ENCODE data around the gene ZNF423.

ZNF423 gene

DNA sequence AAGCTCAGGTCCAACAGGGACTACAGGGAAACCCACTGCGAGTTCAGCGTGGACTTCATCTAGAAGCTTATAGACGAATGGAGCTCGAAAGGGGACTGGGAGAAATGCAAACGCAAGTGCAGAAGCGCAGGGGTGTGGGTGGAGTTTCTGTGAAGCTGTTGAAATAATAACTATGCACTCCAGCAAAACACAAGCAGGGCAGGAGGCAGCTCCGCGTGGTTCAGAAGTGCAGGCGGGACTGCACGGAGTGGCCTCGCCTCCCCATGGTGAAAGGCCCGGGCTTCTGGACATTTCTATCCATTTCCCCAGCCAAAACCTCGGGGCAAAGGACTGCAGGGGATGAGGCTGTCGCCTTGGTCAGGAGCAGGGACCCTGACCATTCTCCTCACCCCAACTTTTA, 74.5 kb downstream of the ZNF423 start:
- Histone ChIP-seq H3K4me3 (ENCODE audit: low read length) (no peak overlapping the region), H3K27ac (ENCODE audit: low read depth, low read length) (no peak overlapping the region), H3K36me3 (ENCODE audit: control insufficient read depth, insufficient read depth, low read length) (no peaks in the 10 kb centered on the region), H3K4me1 (ENCODE audit: control insufficient read depth, insufficient read depth, low read length) (no peaks in the 10 kb centered on the region), H3K9ac (ENCODE audit: low read length) (no peak overlapping the region), H3K27me3 (ENCODE audit: control insufficient read depth, insufficient read depth, low read length) (no peaks in the 10 kb centered on the region)

DNA sequence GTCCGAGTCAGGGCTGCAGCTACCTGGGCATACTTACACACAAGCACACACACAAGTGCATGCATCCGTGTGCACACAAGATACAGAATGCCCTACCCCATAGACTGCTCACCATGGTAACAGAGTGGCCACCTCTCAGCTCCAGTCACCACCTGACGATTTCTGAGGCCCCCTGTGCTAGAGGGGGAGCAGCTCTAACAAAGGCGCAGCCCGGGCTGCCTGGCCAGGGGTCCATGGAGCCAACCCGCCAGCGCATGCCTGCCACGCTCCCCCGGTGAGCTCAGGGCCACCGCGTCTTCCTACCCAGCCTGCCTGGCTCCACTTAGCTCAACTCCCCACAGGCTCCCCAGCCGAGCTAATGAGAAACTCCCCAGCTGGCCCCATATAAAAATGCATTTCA, 75.5 kb downstream of the ZNF423 start:
- H3K4me3 ChIP-seq (ENCODE audit: low read length) = no peak overlapping the region
- H3K27ac ChIP-seq (ENCODE audit: low read depth, low read length) = no peak overlapping the region
- no peak overlapping the region for H3K9ac ChIP-seq (ENCODE audit: low read length)
- no peaks in the 10 kb centered on the region for H3K27me3 ChIP-seq (ENCODE audit: control insufficient read depth, insufficient read depth, low read length)
- H3K4me1 ChIP-seq (ENCODE audit: control insufficient read depth, insufficient read depth, low read length) = no peaks in the 10 kb centered on the region
- no peaks in the 10 kb centered on the region for H3K36me3 ChIP-seq (ENCODE audit: control insufficient read depth, insufficient read depth, low read length)

GRCh38 chr16:49779979-49780378, 75.9 kb downstream of the ZNF423 start:
- Histone ChIP-seq H3K36me3 (ENCODE audit: control insufficient read depth, insufficient read depth, low read length) (no peaks in the 10 kb centered on the region), H3K4me1 (ENCODE audit: control insufficient read depth, insufficient read depth, low read length) (no peaks in the 10 kb centered on the region)

DNA sequence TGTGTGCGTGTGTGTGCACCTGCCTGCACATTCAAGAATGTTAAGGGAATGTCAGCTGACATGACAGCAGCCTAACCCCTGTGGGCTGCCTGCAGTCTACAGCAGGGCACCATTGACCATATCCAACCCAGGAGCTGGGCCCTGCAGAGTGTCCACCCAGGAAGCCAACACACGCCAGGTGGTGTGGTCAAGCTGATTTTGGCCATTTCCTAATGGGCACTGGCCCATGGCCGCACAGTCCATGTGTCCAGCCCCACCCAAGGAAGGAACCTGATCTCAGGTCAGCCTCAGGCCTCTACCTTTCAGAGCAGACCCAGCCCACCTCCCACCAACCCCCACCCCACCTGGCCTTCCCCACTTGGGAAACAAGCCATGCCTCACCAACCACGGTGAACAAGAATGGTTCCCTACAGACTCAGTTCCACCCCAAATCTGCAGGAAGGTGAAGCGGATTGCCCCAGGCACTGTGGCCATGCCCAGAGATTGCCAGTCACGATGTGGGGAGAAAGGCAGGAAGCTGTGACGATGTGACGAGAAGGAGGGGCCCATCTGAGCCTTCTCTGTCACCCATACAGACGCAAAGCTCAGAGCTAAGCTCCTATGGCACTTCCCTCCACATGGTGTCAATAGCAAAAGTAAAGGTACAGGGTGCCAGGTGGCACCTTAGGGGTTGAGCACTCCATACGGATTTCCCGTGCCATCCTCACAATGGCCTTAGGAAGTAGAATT, 77.5 kb downstream of the ZNF423 start:
- Histone ChIP-seq H3K4me1 (ENCODE audit: control insufficient read depth, insufficient read depth, low read length) (no peaks in the 10 kb centered on the region), H3K4me3 (ENCODE audit: low read length) (no peak overlapping the region), H3K9ac (ENCODE audit: low read length) (no peak overlapping the region), H3K27me3 (ENCODE audit: control insufficient read depth, insufficient read depth, low read length) (no peaks in the 10 kb centered on the region), H3K27ac (ENCODE audit: low read depth, low read length) (no peak overlapping the region), H3K36me3 (ENCODE audit: control insufficient read depth, insufficient read depth, low read length) (no peaks in the 10 kb centered on the region)

More at GRCh38 chr16:49779979-49780378, 75.9 kb downstream of the ZNF423 start:
- Histone ChIP-seq H3K27ac (ENCODE audit: low read depth, low read length) (no peak overlapping the region), H3K9ac (ENCODE audit: low read length) (no peak overlapping the region), H3K27me3 (ENCODE audit: control insufficient read depth, insufficient read depth, low read length) (no peaks in the 10 kb centered on the region), H3K4me3 (ENCODE audit: low read length) (no peak overlapping the region)

DNA sequence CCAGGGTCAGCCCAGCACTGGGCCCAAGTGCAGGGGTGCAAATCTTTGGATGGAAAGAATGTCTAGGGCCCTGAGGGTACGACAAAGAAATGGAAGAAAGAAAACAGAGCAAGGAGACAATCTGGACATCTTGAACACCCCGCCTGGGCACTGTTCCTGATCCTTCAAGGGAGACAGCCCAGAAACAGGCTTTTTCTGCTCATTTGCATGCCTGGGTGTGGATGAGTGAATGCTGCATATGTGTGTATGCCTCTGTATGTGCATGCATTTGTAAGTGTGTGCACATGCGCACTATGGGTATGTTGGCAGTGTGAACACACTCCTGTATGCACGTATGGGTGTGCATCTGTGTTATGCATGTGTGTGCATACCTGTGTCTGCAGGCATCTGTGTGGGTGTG, 79.2 kb downstream of the ZNF423 start:
- no peak overlapping the region for H3K27ac ChIP-seq (ENCODE audit: low read depth, low read length)
- H3K4me3 ChIP-seq (ENCODE audit: low read length) = no peak overlapping the region
- H3K27me3 ChIP-seq (ENCODE audit: control insufficient read depth, insufficient read depth, low read length) = no peaks in the 10 kb centered on the region
- H3K9ac ChIP-seq (ENCODE audit: low read length) = no peak overlapping the region
- H3K36me3 ChIP-seq (ENCODE audit: control insufficient read depth, insufficient read depth, low read length) = no peaks in the 10 kb centered on the region
- no peaks in the 10 kb centered on the region for H3K4me1 ChIP-seq (ENCODE audit: control insufficient read depth, insufficient read depth, low read length)

GRCh38 chr16:49776085-49776595, 79.8 kb downstream of the ZNF423 start:
- H3K4me3 ChIP-seq (ENCODE audit: low read length) = no peak overlapping the region
- H3K27me3 ChIP-seq (ENCODE audit: control insufficient read depth, insufficient read depth, low read length) = no peaks in the 10 kb centered on the region
- no peaks in the 10 kb centered on the region for H3K4me1 ChIP-seq (ENCODE audit: control insufficient read depth, insufficient read depth, low read length)
- H3K36me3 ChIP-seq (ENCODE audit: control insufficient read depth, insufficient read depth, low read length) = no peaks in the 10 kb centered on the region
- H3K27ac ChIP-seq (ENCODE audit: low read depth, low read length) = no peak overlapping the region
- H3K9ac ChIP-seq (ENCODE audit: low read length) = no peak overlapping the region

- Histone ChIP-seq H3K4me1 (ENCODE audit: control insufficient read depth, insufficient read depth, low read length) (no peaks in the 10 kb centered on the region), H3K9ac (ENCODE audit: low read length) (no peak overlapping the region), H3K4me3 (ENCODE audit: low read length) (no peak overlapping the region), H3K27ac (ENCODE audit: low read depth, low read length) (no peak overlapping the region), H3K27me3 (ENCODE audit: control insufficient read depth, insufficient read depth, low read length) (no peaks in the 10 kb centered on the region), H3K36me3 (ENCODE audit: control insufficient read depth, insufficient read depth, low read length) (no peaks in the 10 kb centered on the region)
These were observed 80.3 kb downstream of the ZNF423 start for GRCh38 chr16:49775581-49775980.

DNA sequence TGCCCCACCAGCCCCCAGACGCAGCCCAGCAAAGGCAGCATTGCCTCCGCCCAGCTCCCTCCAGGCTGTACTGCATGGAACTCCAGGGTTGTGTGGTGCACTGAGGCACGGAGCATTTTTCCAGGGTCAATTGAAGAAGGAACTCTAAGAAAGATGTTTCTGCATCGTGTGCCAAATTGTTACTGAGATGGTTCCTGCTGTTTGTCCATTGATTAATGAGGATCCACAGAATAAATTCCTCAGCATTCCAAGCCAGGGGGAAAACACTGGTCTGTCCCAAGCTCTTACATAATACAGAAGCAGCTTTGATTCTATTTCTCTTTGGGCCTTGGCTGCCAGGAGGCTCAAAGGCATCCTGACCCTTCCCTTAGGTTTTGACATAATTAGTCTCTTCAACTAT, 80.9 kb downstream of the ZNF423 start:
- Histone ChIP-seq H3K9ac (ENCODE audit: low read length) (no peak overlapping the region), H3K36me3 (ENCODE audit: control insufficient read depth, insufficient read depth, low read length) (no peaks in the 10 kb centered on the region), H3K27ac (ENCODE audit: low read depth, low read length) (no peak overlapping the region), H3K4me3 (ENCODE audit: low read length) (no peak overlapping the region), H3K4me1 (ENCODE audit: control insufficient read depth, insufficient read depth, low read length) (no peaks in the 10 kb centered on the region), H3K27me3 (ENCODE audit: control insufficient read depth, insufficient read depth, low read length) (no peaks in the 10 kb centered on the region)

GRCh38 chr16:49773534-49774475, 82.1 kb downstream of the ZNF423 start:
- Histone ChIP-seq H3K4me1 (ENCODE audit: control insufficient read depth, insufficient read depth, low read length) (no peaks in the 10 kb centered on the region), H3K36me3 (ENCODE audit: control insufficient read depth, insufficient read depth, low read length) (no peaks in the 10 kb centered on the region), H3K27ac (ENCODE audit: low read depth, low read length) (no peak overlapping the region), H3K4me3 (ENCODE audit: low read length) (no peak overlapping the region), H3K9ac (ENCODE audit: low read length) (no peak overlapping the region), H3K27me3 (ENCODE audit: control insufficient read depth, insufficient read depth, low read length) (no peaks in the 10 kb centered on the region)

GRCh38 chr16:49767998-49768397, 87.9 kb downstream of the ZNF423 start:
- no peaks in the 10 kb centered on the region for H3K36me3 ChIP-seq (ENCODE audit: control insufficient read depth, insufficient read depth, low read length)
- no peak overlapping the region for H3K4me3 ChIP-seq (ENCODE audit: low read length)
- H3K9ac ChIP-seq (ENCODE audit: low read length) = no peak overlapping the region
- H3K4me1 ChIP-seq (ENCODE audit: control insufficient read depth, insufficient read depth, low read length) = no peaks in the 10 kb centered on the region
- H3K27ac ChIP-seq (ENCODE audit: low read depth, low read length) = no peak overlapping the region
- no peaks in the 10 kb centered on the region for H3K27me3 ChIP-seq (ENCODE audit: control insufficient read depth, insufficient read depth, low read length)

- H3K36me3 ChIP-seq (ENCODE audit: control insufficient read depth, insufficient read depth, low read length) = no peaks in the 10 kb centered on the region
- H3K9ac ChIP-seq (ENCODE audit: low read length) = no peak overlapping the region
These were observed 88.5 kb downstream of the ZNF423 start for GRCh38 chr16:49767414-49767813.

DNA sequence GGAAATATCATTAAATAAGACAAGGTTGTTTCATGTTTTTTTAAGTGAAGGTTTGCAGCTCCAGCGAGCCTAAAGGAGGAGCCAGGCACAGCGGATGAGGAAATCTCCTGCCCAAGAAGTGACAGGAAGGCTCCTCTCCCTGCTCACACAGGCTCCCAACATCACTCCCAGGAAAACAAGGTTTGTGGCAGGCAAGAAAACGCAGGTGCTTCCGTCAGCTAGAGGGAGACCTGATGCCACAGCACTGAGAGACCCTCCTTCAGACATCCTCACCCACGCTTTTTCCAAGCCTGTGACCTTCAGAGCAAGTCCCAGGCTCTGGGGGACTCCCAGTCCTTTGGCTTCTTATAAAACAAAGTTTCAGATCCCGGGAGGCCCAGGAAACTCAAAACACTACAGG, 89.7 kb downstream of the ZNF423 start:
- Histone ChIP-seq H3K27ac (ENCODE audit: low read depth, low read length) (no peak overlapping the region), H3K27me3 (ENCODE audit: control insufficient read depth, insufficient read depth, low read length) (no peaks in the 10 kb centered on the region), H3K4me3 (ENCODE audit: low read length) (no peak overlapping the region), H3K36me3 (ENCODE audit: control insufficient read depth, insufficient read depth, low read length) (no peaks in the 10 kb centered on the region), H3K9ac (ENCODE audit: low read length) (no peak overlapping the region), H3K4me1 (ENCODE audit: control insufficient read depth, insufficient read depth, low read length) (no peaks in the 10 kb centered on the region)

More at GRCh38 chr16:49767414-49767813, 88.5 kb downstream of the ZNF423 start:
- no peaks in the 10 kb centered on the region for H3K4me1 ChIP-seq (ENCODE audit: control insufficient read depth, insufficient read depth, low read length)
- no peaks in the 10 kb centered on the region for H3K27me3 ChIP-seq (ENCODE audit: control insufficient read depth, insufficient read depth, low read length)
- no peak overlapping the region for H3K27ac ChIP-seq (ENCODE audit: low read depth, low read length)
- no peak overlapping the region for H3K4me3 ChIP-seq (ENCODE audit: low read length)

Data from rectal smooth muscle tissue (tissue), 1 donor.